ENCODE results near the gene RYR2. TPM values are rescaled to one million over a fixed set of nuclear protein-coding genes. Genes with fewer than 3 reads are reported as not detected.

RYR2 gene
- total RNA-seq, 1 experiment from 2014 or later = 0.03 TPM

GRCh38 chr1:237005674-237006073 lies 36.3 kb upstream of the RYR2 start:
- no peaks in the 10 kb centered on the region for H3K36me3 ChIP-seq (ENCODE audit: control insufficient read depth, insufficient read depth, low read length)
- ChIA-PET POLR2A (no interaction called here), CTCF (no interaction called here)
- no peaks in the 10 kb centered on the region; the same call in 1 of the 2 replicates for H3K27me3 ChIP-seq (ENCODE audit: control insufficient read depth, insufficient read depth, low read length)
- no peaks in the 10 kb centered on the region for H3K9me3 ChIP-seq (ENCODE audit: control insufficient read depth, insufficient read depth, low read depth, low read length)
- H3K4me3 ChIP-seq (ENCODE audit: low read depth in 2 of 2, low read length in 2 of 2) = no peak overlapping the region
- no peaks in the 10 kb centered on the region for H3K4me1 ChIP-seq (ENCODE audit: control insufficient read depth, insufficient read depth, low read length)
- in situ Hi-C loops (cut with HindIII; ENCODE audit: low pct_unique_long_range_greater_than_20kb, low sequenced_read_pairs) = no loop called here
- no peak overlapping the region for H3K27ac ChIP-seq (ENCODE audit: low read length)
- ATAC-seq (no peak), DNase-seq (ENCODE audit: low read depth, low spot score) (no peak)
- TF ChIP-seq CTCF (IDR thresholded peaks at IDR 0.05) = no peak
- TF ChIP-seq REST (IDR thresholded peaks at IDR 0.05; ENCODE audit: insufficient read depth in 1 of 2, low read depth in 2 of 2, low read length in 1 of 2) = no peak
- no peak for TF ChIP-seq POLR2AphosphoS5 (IDR thresholded peaks at IDR 0.05; ENCODE audit: low read depth, low read length)
- no peak for TF ChIP-seq SIN3A (IDR thresholded peaks at IDR 0.05; ENCODE audit: borderline replicate concordance, insufficient read depth, low read depth, low read length)
- TF ChIP-seq TCF7L2 (IDR thresholded peaks at IDR 0.05; ENCODE audit: low read depth, low read length) = no peak
- BruUV-seq (replicated peaks) = no TSS peak
- intact Hi-C loops (cut with micrococcal nuclease; ENCODE audit: unreplicated experiment) = no loop called here

DNA sequence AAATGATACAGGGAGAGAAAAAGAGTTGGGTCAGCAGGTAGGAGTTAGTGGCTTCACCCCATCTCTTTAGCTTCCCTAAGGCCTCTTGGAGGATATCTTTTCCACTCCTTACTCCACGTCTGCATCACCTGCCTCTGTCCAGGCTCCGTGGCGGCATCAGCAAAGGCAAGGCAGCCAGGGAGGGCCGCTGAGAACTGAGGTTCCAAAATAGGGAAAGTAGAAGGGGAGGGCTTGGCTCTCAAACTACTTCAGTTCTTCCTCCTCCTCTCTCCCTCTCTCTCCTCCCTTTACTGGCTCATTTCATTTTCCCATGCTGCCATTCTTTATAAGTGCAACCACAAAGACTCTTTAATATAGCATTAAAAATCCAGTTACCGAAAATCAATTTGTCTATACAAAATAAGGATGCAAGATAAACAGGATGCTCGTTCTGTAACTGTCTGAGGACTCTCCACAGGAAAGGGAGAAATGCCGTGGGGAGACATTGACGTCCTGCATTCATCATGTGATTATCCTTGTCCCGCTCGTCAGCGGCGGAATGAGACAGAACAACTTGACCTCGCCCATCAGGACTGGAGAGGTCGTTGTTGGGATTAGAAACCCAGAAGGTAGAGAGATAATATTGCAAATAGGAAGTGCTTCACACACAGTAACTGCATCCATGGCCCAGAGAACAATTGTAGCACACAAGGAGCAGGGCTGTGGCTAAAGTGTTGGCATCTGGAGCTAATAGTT lies 34.7 kb upstream of the RYR2 start:
- Histone ChIP-seq H3K4me1 (ENCODE audit: control insufficient read depth, insufficient read depth, low read length) (no peaks in the 10 kb centered on the region), H3K9me3 (ENCODE audit: control insufficient read depth, insufficient read depth, low read depth, low read length) (no peaks in the 10 kb centered on the region), H3K27me3 (ENCODE audit: control insufficient read depth, insufficient read depth, low read length) (no peaks in the 10 kb centered on the region), H3K36me3 (ENCODE audit: control insufficient read depth, insufficient read depth, low read length) (no peaks in the 10 kb centered on the region), H3K4me3 (ENCODE audit: low read depth in 2 of 2, low read length in 2 of 2) (no peak overlapping the region), H3K27ac (ENCODE audit: low read length) (no peak overlapping the region)
- ChIA-PET POLR2A (no interaction called here), CTCF (no interaction called here)
- ATAC-seq (no peak), DNase-seq (ENCODE audit: low read depth, low spot score) (no peak)
- TF ChIP-seq TCF7L2 (IDR thresholded peaks at IDR 0.05; ENCODE audit: low read depth, low read length) = no peak
- BruUV-seq (replicated peaks) = no TSS peak
- in situ Hi-C loops (cut with HindIII; ENCODE audit: low pct_unique_long_range_greater_than_20kb, low sequenced_read_pairs) (no loop called here), intact Hi-C loops (cut with micrococcal nuclease; ENCODE audit: unreplicated experiment) (no loop called here)

- Histone ChIP-seq H3K4me1 (ENCODE audit: control insufficient read depth, insufficient read depth, low read length) (no peaks in the 10 kb centered on the region), H3K27ac (ENCODE audit: low read length) (no peak overlapping the region), H3K36me3 (ENCODE audit: control insufficient read depth, insufficient read depth, low read length) (no peaks in the 10 kb centered on the region), H3K9me3 (ENCODE audit: control insufficient read depth, insufficient read depth, low read depth, low read length) (no peaks in the 10 kb centered on the region), H3K27me3 (ENCODE audit: control insufficient read depth, insufficient read depth, low read length) (no peaks in the 10 kb centered on the region), H3K4me3 (ENCODE audit: low read depth in 2 of 2, low read length in 2 of 2) (no peak overlapping the region)
- no peak for TF ChIP-seq TCF7L2 (IDR thresholded peaks at IDR 0.05; ENCODE audit: low read depth, low read length)
- TF ChIP-seq SIN3A (IDR thresholded peaks at IDR 0.05; ENCODE audit: borderline replicate concordance, insufficient read depth, low read depth, low read length) = no peak
- TF ChIP-seq POLR2AphosphoS5 (IDR thresholded peaks at IDR 0.05; ENCODE audit: low read depth, low read length) = no peak
- no peak for TF ChIP-seq REST (IDR thresholded peaks at IDR 0.05; ENCODE audit: insufficient read depth in 1 of 2, low read depth in 2 of 2, low read length in 1 of 2)
- TF ChIP-seq CTCF (IDR thresholded peaks at IDR 0.05) = no peak
- in situ Hi-C loops (cut with HindIII; ENCODE audit: low pct_unique_long_range_greater_than_20kb, low sequenced_read_pairs) = no loop called here
- intact Hi-C loops (cut with micrococcal nuclease; ENCODE audit: unreplicated experiment) = no loop called here
- CTCF ChIA-PET = no interaction called here
- POLR2A ChIA-PET = no interaction called here
- DNase-seq (ENCODE audit: low read depth, low spot score) (no peak), ATAC-seq (no peak)
- BruUV-seq (replicated peaks) = no TSS peak
Measured at GRCh38 chr1:237009611-237010010, 32.4 kb upstream of the RYR2 start.

Data from Panc1 (cell line).